Fibroblast of the aortic adventitia (primary cell): ENCODE data around the gene GRIK3. TPM values are rescaled to one million over a fixed set of nuclear protein-coding genes. Genes with fewer than 3 reads are reported as not detected.

ENCODE experiments used
- DNase-seq: peaks from one replicate; pipeline ENCODE4 v3.0.0-alpha.2; 2010; ENCODE audit warnings: low read depth
- H3K4me3 ChIP-seq: 2 replicates; pipeline ENCODE4 v1.5.1; 2011; ENCODE audit warnings: low read depth, mild to moderate bottlenecking, control low read depth, low read length, moderate library complexity
- CTCF ChIP-seq: IDR thresholded peaks from 2 replicates; pipeline ENCODE4 v1.5.1; 2011; ENCODE audit warnings: mild to moderate bottlenecking, low read length, control low read depth, inconsistent platforms; ENCODE audit not compliant: insufficient read depth
- total RNA-seq: library from RNA; depleted of rRNA; stranded (reverse); fragments of >200 nt; gene quantifications from 2 replicates; pipeline ENCODE4 v1.2.3, GENCODE V29; 2012; ENCODE audit warnings: low replicate concordance

GRIK3 gene
- total RNA-seq, 1 donor: not detected

DNA sequence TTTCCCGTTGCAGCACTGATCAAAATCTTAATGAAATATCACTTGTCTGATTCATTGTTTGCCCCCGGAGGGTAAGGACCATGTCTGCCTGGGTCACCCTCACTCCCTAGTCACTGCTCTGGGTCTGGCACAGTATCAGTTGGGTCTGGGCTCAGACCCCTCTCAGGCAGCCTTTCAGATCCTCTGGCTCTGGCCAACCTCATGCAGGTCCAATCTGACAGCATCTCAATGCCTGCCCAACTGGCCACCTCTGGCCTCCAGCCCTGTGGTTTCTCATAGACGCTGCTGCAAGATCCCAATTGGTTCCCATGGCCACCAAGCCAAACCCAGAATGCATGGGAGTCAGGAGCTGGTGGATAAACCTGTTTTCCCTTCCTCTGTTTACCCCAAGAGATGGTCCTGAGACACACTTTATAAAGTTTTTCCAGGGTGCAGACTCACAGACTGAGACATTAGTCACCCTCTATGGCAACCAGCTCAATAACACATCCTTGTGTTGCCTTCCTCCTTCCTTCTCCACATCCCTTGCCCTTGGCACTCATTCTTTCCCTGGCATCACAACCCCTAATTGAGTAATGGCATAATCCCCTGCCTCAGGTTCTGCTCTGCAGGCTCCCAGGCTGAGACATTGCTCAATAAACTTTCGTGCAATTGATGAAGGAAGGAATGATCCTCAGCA lies 199.2 kb downstream of the GRIK3 start:
- no peak for DNase-seq
- no peak for TF ChIP-seq CTCF
- no peak overlapping the region for H3K4me3 ChIP-seq

DNA sequence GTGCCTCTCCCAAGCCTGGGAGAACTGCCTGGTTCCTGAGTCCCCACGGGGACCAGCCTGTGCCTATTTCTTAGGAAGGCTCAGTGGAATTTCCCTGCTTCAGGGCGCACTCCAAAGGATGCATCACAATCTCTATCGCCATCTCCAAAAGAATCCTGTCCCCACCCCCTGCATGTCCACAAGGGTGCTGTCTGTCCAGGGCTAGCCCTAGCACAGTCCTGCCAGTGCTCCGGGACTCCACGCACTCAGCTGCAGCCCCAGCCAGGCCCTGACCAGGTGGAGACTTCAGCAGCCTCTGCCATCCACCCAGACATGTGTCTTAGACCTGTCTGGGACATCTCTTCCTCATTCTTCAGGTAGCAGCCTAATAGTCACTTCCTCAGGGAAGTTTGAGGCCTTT lies 199.7 kb downstream of the GRIK3 start:
- no peak overlapping the region for H3K4me3 ChIP-seq
- TF ChIP-seq CTCF: no peak
- DNase-seq: no peak

DNA sequence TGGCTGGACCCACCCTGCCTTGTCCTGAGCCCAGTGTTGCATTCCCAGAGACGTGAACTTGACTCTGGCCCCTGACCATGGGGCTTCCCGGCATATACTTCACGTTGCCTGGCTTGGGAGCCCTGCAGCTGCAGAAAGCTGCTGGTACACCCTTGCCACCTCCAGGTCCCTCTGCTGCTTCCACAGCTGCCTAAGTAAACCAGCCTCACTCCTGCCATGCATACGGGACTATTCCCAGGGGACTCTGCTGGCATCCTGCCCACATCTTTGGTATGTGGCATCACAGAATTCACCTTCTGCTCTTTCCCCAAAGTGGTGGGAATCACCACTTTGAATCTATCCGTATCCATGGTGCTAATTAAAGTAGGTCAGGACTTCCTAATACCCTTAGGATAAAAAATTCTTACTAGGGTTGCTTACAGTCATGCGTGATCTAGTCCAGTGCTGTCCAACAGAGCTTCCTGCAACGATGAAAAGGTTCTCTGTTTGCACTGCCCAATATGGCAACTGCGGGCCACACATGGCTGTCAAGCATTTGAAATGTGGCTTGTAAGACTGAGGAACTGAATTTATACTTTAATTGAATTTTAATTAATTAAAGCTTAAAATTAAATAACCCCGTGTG lies 203.0 kb downstream of the GRIK3 start:
- no peak for DNase-seq
- TF ChIP-seq CTCF: no peak
- no peak overlapping the region for H3K4me3 ChIP-seq

- TF ChIP-seq CTCF: no peak
- no peak overlapping the region for H3K4me3 ChIP-seq
- DNase-seq: no peak
These were observed 204.4 kb downstream of the GRIK3 start for GRCh38 chr1:36829961-36830360.

DNA sequence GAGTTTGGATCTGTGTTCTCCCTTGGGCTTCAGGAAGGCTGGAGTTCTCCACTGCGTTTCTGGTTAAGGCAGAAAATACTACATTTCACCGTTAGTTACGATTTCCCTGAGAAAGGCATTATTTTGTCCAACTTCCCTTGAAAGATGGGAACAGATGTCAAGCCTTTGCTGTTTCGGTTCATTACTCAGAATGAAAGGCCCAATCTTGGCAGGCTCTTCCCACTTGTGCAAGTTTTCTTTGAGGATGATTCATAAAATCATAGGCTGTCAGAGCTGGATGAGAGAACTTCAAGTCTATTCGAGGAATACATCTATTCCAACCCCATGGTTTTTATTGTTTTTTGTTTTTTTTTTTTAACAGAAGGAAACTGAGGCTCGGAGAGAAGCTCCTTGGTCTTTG lies 205.2 kb downstream of the GRIK3 start:
- TF ChIP-seq CTCF: no peak
- H3K4me3 ChIP-seq: no peak overlapping the region
- DNase-seq: no peak

GRCh38 chr1:36825226-36825625 lies 209.1 kb downstream of the GRIK3 start:
- H3K4me3 ChIP-seq: no peak overlapping the region
- TF ChIP-seq CTCF: no peak
- no peak for DNase-seq
